HG02870 (cell line): ENCODE results near the gene CCNY.
A peak's percentile ranks its signal among the peaks of the same experiment; 100 is the strongest.

Experiments
- ATAC-seq: cut with Tn5 transposase; IDR thresholded peaks from one replicate; pipeline ENCODE4 v1.9.1; 2021; ENCODE audit warnings: mild to moderate bottlenecking, moderate library complexity; ENCODE audit not compliant: unreplicated experiment

CCNY gene

GRCh38 chr10:35448687-35449662 lies 112.7 kb downstream of the CCNY start:
- ATAC-seq = no peak

- no peak for ATAC-seq
Observed at GRCh38 chr10:35449944-35450343, 113.6 kb downstream of the CCNY start.

GRCh38 chr10:35451151-35452016 lies 115.1 kb downstream of the CCNY start:
- ATAC-seq = peak; percentile 98

GRCh38 chr10:35452171-35452570 lies 115.9 kb downstream of the CCNY start:
- peak; percentile 44 for ATAC-seq

- ATAC-seq = no peak
Observed at GRCh38 chr10:35452847-35453246, 116.5 kb downstream of the CCNY start.

GRCh38 chr10:35453855-35454532 lies 117.7 kb downstream of the CCNY start:
- no peak for ATAC-seq

GRCh38 chr10:35456153-35456720 lies 119.9 kb downstream of the CCNY start:
- no peak for ATAC-seq

GRCh38 chr10:35456784-35457183 lies 120.5 kb downstream of the CCNY start:
- no peak for ATAC-seq

GRCh38 chr10:35458500-35459448 lies 122.5 kb downstream of the CCNY start:
- ATAC-seq = no peak

- ATAC-seq = no peak
Observed at GRCh38 chr10:35459449-35459847, 123.1 kb downstream of the CCNY start.

- ATAC-seq = no peak
Observed at GRCh38 chr10:35460852-35461460, 124.6 kb downstream of the CCNY start.

- ATAC-seq = peak; percentile 94
Observed at GRCh38 chr10:35462491-35462934, 126.2 kb downstream of the CCNY start.

GRCh38 chr10:35463105-35463867 lies 127.0 kb downstream of the CCNY start:
- ATAC-seq = no peak

GRCh38 chr10:35463878-35464277 lies 127.6 kb downstream of the CCNY start:
- ATAC-seq = no peak

GRCh38 chr10:35464825-35465456 lies 128.6 kb downstream of the CCNY start:
- ATAC-seq = no peak

- no peak for ATAC-seq
Observed at GRCh38 chr10:35465673-35466072, 129.4 kb downstream of the CCNY start.

- no peak for ATAC-seq
Observed at GRCh38 chr10:35466170-35466569, 129.9 kb downstream of the CCNY start.

GRCh38 chr10:35466661-35467060 lies 130.4 kb downstream of the CCNY start:
- ATAC-seq = no peak
